Lung (tissue), 12 donors: ENCODE measurements around the gene RRM1. TPM values are rescaled to one million over a fixed set of nuclear protein-coding genes. Genes with fewer than 3 reads are reported as not detected.

Experiments used
- ATAC-seq: fragments of 200-7000 bp; cut with Tn5 transposase; one replicate; pipeline ENCODE4 v1.9.1; 2020; ENCODE audit warnings: moderate number of reproducible peaks; ENCODE audit not compliant: insufficient read depth, low FRiP score
- DNase-seq, 3 donors: peaks; one replicate each; pipeline ENCODE4 v3.0.0-alpha.2; 2013 to 2017
- H3K27ac ChIP-seq, 2 donors: one replicate each; pipeline ENCODE4 v1.5.1; 2013; ENCODE audit warnings: mild to moderate bottlenecking in 2 of 2, moderate library complexity in 2 of 2, control low read depth in 1 of 2, inconsistent platforms in 1 of 2, low read depth in 1 of 2, low read length in 1 of 2
- H3K27me3 ChIP-seq, 3 donors: one replicate each; pipeline ENCODE4 v1.5.1; 2013; ENCODE audit warnings: low read length in 2 of 3; ENCODE audit not compliant: control insufficient read depth in 3 of 3, insufficient read depth in 3 of 3
- H3K36me3 ChIP-seq, 4 donors: one replicate each; pipeline ENCODE4 v1.5.1; 2013; ENCODE audit warnings: low read length in 4 of 4, mild to moderate bottlenecking in 1 of 4, moderate library complexity in 1 of 4; ENCODE audit not compliant: control insufficient read depth in 4 of 4, insufficient read depth in 4 of 4
- H3K4me1 ChIP-seq, 5 donors: one replicate each; pipeline ENCODE4 v1.5.1; 2013; ENCODE audit warnings: low read length in 5 of 5, mild to moderate bottlenecking in 2 of 5, moderate library complexity in 1 of 5; ENCODE audit not compliant: control insufficient read depth in 5 of 5, insufficient read depth in 5 of 5
- H3K4me3 ChIP-seq: one replicate; pipeline ENCODE4 v1.5.1; 2013; ENCODE audit warnings: mild to moderate bottlenecking, control low read depth, moderate library complexity
- H3K9ac ChIP-seq, 2 donors: one replicate each; pipeline ENCODE4 v1.5.1; 2013; ENCODE audit warnings: low read length in 2 of 2, control low read depth in 1 of 2; ENCODE audit not compliant: insufficient read depth in 1 of 2
- H3K9me3 ChIP-seq, 4 donors: one replicate each; pipeline ENCODE4 v1.5.1; 2013; ENCODE audit warnings: low read length in 3 of 4, mild to moderate bottlenecking in 1 of 4, moderate library complexity in 1 of 4; ENCODE audit not compliant: control insufficient read depth in 4 of 4, insufficient read depth in 3 of 4
- WGBS, 2 donors: extraction: QIAGEN DNeasy Blood & Tissue Kit; methylation state at CpG; one replicate each; pipeline ENCODE4 v1.1.7; 2013; 5-methylcytosine and 5-hydroxymethylcytosine counted together
- polyA plus RNA-seq, 2 donors: library from polyadenylated mRNA; stranded (reverse); fragments of 200-250 nt; gene quantifications; one replicate each; pipeline ENCODE4 v1.2.1, GENCODE V29; 2013
- total RNA-seq, 2 donors: library from RNA; depleted of rRNA in 1 of 2; stranded (reverse); fragments of >200 nt in 1 of 2; gene quantifications; one replicate each; pipeline ENCODE4 v1.2.1, GENCODE V29; 2014 to 2021
- TF ChIP-seq, protein P1 (sequence below): IDR thresholded peaks from 2 replicates; pipeline ENCODE4 v1.5.1; 2012; ENCODE audit warnings: mild to moderate bottlenecking; ENCODE audit errors: control extremely low read depth, extremely low read depth
- donor health status: control.
- donor health status: control.
- donor health status: Bipolar disorder and iron deficiency.
- donor health status: healthy.
- donor health status: DM: yes; HTN: yes; CAD: no.

Gene RRM1
- total and polyA plus RNA-seq, 4 donors: 9.4 to 46.5 (median 25.8) TPM

DNA sequence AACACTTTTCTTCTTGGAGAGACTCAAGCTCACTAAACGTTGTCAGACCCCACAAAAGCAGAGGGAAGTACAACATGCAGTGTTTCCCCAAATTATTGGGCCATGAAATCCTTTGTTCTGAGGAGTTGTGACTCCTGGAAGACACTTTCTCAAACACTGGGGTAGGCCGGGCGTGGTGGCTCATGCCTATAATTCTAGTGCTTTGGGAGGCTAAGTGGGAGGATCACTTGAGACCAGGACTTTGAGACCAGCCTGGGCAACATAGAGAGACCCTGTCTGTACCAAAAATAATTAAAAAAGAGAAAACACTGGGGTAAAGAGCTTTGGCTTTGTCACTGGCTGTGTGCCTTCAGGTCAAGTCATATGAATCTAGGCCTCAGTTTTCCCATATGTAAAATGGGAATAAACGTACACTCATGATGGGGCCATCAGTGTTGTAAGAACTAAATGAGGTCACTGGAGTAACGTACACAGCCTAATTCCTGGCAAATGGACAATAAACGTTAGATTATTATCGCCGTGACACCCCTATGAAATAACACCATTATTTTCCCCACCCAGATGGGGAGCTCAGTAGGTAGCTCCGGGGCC is 92.0 kb downstream of the RRM1 start:
- H3K27ac ChIP-seq: no peak overlapping the region
- peaks cover 0 to 10% (median 0%) of the 10 kb centered on the region in 5 donors for H3K4me1 ChIP-seq
- no peak overlapping the region for H3K4me3 ChIP-seq
- H3K9ac ChIP-seq: peak overlapping the region in 1 of 2 donors; percentile 26
- ATAC-seq (no peak), DNase-seq (no peak)
- H3K9me3 ChIP-seq: no peaks in the 10 kb centered on the region
- H3K36me3 ChIP-seq: no peaks in the 10 kb centered on the region
- 37 to 40% methylated on average over 9 of the region's 9 CpGs for WGBS, 2 donors
- no peaks in the 10 kb centered on the region for H3K27me3 ChIP-seq
- TF ChIP-seq, protein P1, sequence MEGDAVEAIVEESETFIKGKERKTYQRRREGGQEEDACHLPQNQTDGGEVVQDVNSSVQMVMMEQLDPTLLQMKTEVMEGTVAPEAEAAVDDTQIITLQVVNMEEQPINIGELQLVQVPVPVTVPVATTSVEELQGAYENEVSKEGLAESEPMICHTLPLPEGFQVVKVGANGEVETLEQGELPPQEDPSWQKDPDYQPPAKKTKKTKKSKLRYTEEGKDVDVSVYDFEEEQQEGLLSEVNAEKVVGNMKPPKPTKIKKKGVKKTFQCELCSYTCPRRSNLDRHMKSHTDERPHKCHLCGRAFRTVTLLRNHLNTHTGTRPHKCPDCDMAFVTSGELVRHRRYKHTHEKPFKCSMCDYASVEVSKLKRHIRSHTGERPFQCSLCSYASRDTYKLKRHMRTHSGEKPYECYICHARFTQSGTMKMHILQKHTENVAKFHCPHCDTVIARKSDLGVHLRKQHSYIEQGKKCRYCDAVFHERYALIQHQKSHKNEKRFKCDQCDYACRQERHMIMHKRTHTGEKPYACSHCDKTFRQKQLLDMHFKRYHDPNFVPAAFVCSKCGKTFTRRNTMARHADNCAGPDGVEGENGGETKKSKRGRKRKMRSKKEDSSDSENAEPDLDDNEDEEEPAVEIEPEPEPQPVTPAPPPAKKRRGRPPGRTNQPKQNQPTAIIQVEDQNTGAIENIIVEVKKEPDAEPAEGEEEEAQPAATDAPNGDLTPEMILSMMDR: no peak

DNA sequence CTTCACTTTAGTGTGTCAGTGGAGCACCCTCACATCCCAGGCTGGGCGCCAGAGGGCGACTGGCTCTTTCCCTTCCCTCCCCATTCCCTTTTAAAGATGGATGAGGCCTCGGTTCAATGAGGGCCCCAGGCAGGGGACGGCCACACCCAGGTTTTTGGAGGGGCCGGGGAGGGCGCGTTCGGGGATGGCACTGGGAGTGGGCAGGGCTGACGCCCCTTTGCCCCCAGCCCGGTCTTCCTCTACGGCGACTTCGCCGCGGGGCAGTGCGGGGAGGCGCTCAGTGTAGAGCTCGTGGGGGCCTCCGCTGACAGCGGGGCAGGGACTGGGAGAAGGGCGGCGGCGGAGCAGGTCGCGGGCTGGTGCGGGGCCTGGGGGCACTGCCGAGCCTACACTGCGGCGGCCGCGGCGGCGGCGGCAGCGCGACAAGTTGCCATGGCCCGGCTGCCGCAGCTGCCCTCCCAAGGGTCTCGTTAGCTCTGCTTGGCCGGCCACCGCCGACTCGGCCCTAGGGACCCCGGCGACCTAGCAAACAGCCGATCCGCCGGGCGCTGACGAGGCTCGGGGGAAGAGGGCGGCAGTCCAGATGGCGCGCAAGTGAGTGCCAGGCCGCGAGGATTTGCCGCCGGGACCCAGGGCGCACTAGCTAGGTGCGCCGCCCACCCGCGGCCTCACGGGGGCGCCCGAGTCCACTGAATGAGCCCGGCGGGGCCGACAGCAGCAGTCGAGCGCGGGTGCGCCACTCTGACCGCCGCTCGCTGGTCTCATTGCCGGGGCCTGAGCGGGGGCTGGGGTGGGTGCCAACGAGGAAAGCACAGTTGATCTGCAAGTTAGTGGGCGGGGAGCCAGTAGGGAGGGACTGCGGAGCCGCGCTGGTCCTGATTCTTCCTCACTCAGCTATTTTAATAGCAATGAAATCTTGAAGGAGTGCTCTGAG is 92.7 kb downstream of the RRM1 start:
- Histone ChIP-seq H3K9ac (peak overlapping the region in 1 of 2 donors; percentile 26), H3K36me3 (no peaks in the 10 kb centered on the region), H3K4me3 (peak overlapping the region; percentile 40), H3K4me1 (peaks cover 0 to 10% (median 0%) of the 10 kb centered on the region in 5 donors), H3K9me3 (no peaks in the 10 kb centered on the region), H3K27ac (peak overlapping the region in 1 of 2 donors; percentile 13), H3K27me3 (no peaks in the 10 kb centered on the region)
- 1% methylated on average over 64 to 83 of the region's 83 CpGs for WGBS, 2 donors
- TF ChIP-seq, protein P1: peak; percentile 91
- peak; percentile 97 to 98 (median 98) for DNase-seq
- ATAC-seq: peak; percentile 98

Other genes with a start within 250 kb of the RRM1 start
- 10 to 100 TPM; 49.7 to 56.4 TPM for gene STIM1, start 239.1 kb upstream of the RRM1 start, total RNA-seq
- 10 to 100 TPM; 12.1 to 32.6 TPM for gene STIM1, start 239.1 kb upstream of the RRM1 start, polyA plus RNA-seq